ENCODE results near the gene PDLIM7. TPM values are rescaled to one million over a fixed set of nuclear protein-coding genes. Genes with fewer than 3 reads are reported as not detected.

Gene PDLIM7
- total RNA-seq, 2 donors from 2014 or later, result 196 to 241 TPM

- WGBS, 2 experiments (ENCODE audit: insufficient coverage in 1 of 2, insufficient read length in 1 of 2), result 91 to 92% methylated on average over 18 to 37 of the region's 37 CpGs
- no peak overlapping the region for H3K9ac ChIP-seq (ENCODE audit: extremely low read depth, low read length, poor library complexity, severe bottlenecking)
- H3K27me3 Mint-ChIP-seq (ENCODE audit: insufficient read depth), result no peaks in the 10 kb centered on the region
- H3K9me3 Mint-ChIP-seq, result no peaks in the 10 kb centered on the region
- no peaks in the 10 kb centered on the region for H3K4me1 ChIP-seq (ENCODE audit: control insufficient read depth, insufficient read depth, low read length)
- no peak overlapping the region for H3K4me3 Mint-ChIP-seq
- H3K36me3 ChIP-seq (ENCODE audit: control insufficient read depth, insufficient read depth, low read length), result peaks cover 43% of the 10 kb centered on the region
- no peak for DNase-seq
- TF ChIP-seq CTCF (conservative IDR thresholded peaks at IDR 0.05), result no peak
- peaks cover 47% of the 10 kb centered on the region for H3K36me3 Mint-ChIP-seq (ENCODE audit: low read depth)
- no peak overlapping the region for H3K4me3 ChIP-seq (ENCODE audit: low read length)
- no peak overlapping the region for H3K27ac Mint-ChIP-seq
- no peaks in the 10 kb centered on the region for H3K9me3 ChIP-seq (ENCODE audit: control insufficient read depth, low read length)
- no peak overlapping the region for H3K27ac ChIP-seq (ENCODE audit: low read depth, low read length)
- no peaks in the 10 kb centered on the region for H3K4me1 Mint-ChIP-seq
- H3K27me3 ChIP-seq (ENCODE audit: control insufficient read depth, insufficient read depth, low read length, poor library complexity, severe bottlenecking), result no peaks in the 10 kb centered on the region
These were observed 61.4 kb downstream of the PDLIM7 start for GRCh38 chr5:177435847-177436536.

- no peak for DNase-seq
- H3K36me3 Mint-ChIP-seq (ENCODE audit: low read depth), result peaks cover 53% of the 10 kb centered on the region
- H3K4me1 ChIP-seq (ENCODE audit: control insufficient read depth, insufficient read depth, low read length), result no peaks in the 10 kb centered on the region
- H3K27ac Mint-ChIP-seq, result no peak overlapping the region
- no peak for TF ChIP-seq CTCF (conservative IDR thresholded peaks at IDR 0.05)
- H3K9ac ChIP-seq (ENCODE audit: extremely low read depth, low read length, poor library complexity, severe bottlenecking), result no peak overlapping the region
- H3K4me1 Mint-ChIP-seq, result no peaks in the 10 kb centered on the region
- no peaks in the 10 kb centered on the region for H3K27me3 ChIP-seq (ENCODE audit: control insufficient read depth, insufficient read depth, low read length, poor library complexity, severe bottlenecking)
- no peaks in the 10 kb centered on the region for H3K9me3 ChIP-seq (ENCODE audit: control insufficient read depth, low read length)
- 91 to 95% methylated on average over 8 to 20 of the region's 20 CpGs for WGBS, 2 experiments (ENCODE audit: insufficient coverage in 1 of 2, insufficient read length in 1 of 2)
- H3K4me3 ChIP-seq (ENCODE audit: low read length), result no peak overlapping the region
- H3K9me3 Mint-ChIP-seq, result no peaks in the 10 kb centered on the region
- H3K36me3 ChIP-seq (ENCODE audit: control insufficient read depth, insufficient read depth, low read length), result peaks cover 43% of the 10 kb centered on the region
- no peak overlapping the region for H3K27ac ChIP-seq (ENCODE audit: low read depth, low read length)
- H3K4me3 Mint-ChIP-seq, result no peak overlapping the region
- H3K27me3 Mint-ChIP-seq (ENCODE audit: insufficient read depth), result no peaks in the 10 kb centered on the region
These were observed 62.3 kb downstream of the PDLIM7 start for GRCh38 chr5:177434942-177435738.

- peaks cover 49% of the 10 kb centered on the region for H3K36me3 Mint-ChIP-seq (ENCODE audit: low read depth)
- H3K9me3 Mint-ChIP-seq, result no peaks in the 10 kb centered on the region
- TF ChIP-seq CTCF (conservative IDR thresholded peaks at IDR 0.05), result no peak
- no peak overlapping the region for H3K4me3 ChIP-seq (ENCODE audit: low read length)
- 91% methylated on average over 6 to 8 of the region's 8 CpGs for WGBS, 2 experiments (ENCODE audit: insufficient coverage in 1 of 2, insufficient read length in 1 of 2)
- no peak overlapping the region for H3K9ac ChIP-seq (ENCODE audit: extremely low read depth, low read length, poor library complexity, severe bottlenecking)
- no peaks in the 10 kb centered on the region for H3K4me1 Mint-ChIP-seq
- H3K27me3 Mint-ChIP-seq (ENCODE audit: insufficient read depth), result no peaks in the 10 kb centered on the region
- DNase-seq, result no peak
- H3K4me1 ChIP-seq (ENCODE audit: control insufficient read depth, insufficient read depth, low read length), result no peaks in the 10 kb centered on the region
- no peak overlapping the region for H3K27ac ChIP-seq (ENCODE audit: low read depth, low read length)
- no peaks in the 10 kb centered on the region for H3K27me3 ChIP-seq (ENCODE audit: control insufficient read depth, insufficient read depth, low read length, poor library complexity, severe bottlenecking)
- H3K36me3 ChIP-seq (ENCODE audit: control insufficient read depth, insufficient read depth, low read length), result peaks cover 41% of the 10 kb centered on the region
- H3K27ac Mint-ChIP-seq, result no peak overlapping the region
- no peaks in the 10 kb centered on the region for H3K9me3 ChIP-seq (ENCODE audit: control insufficient read depth, low read length)
- H3K4me3 Mint-ChIP-seq, result no peak overlapping the region
These were observed 63.0 kb downstream of the PDLIM7 start for GRCh38 chr5:177434437-177434836.

Data from endodermal cell (in vitro differentiated cells).